Stomach (tissue), 9 donors: ENCODE data around the gene ATOH7. TPM values are rescaled to one million over a fixed set of nuclear protein-coding genes. Genes with fewer than 3 reads are reported as not detected.

Experiments used
- DNase-seq, 2 donors: peaks; one replicate each; pipeline versions ENCODE4 v3.0.0 to v3.0.0-alpha.2; 2013 to 2019
- H3K27ac ChIP-seq, 5 donors: fragments of 200-600 bp in 4 of 5; sonication (generic) in 4 of 5; one replicate each; pipeline ENCODE4 v1.5.1; 2013 to 2019; ENCODE audit warnings: mild to moderate bottlenecking in 1 of 5, moderate library complexity in 1 of 5
- H3K27me3 ChIP-seq, 3 donors: fragments of 200-600 bp; sonication (generic); one replicate each; pipeline ENCODE4 v1.5.1; 2017 to 2019; ENCODE audit warnings: mixed run types in 1 of 3
- H3K36me3 ChIP-seq, 4 donors: fragments of 200-600 bp; sonication (generic); 1 replicate in 3 of 4; 2 replicates in 1 of 4; pipeline ENCODE4 v1.5.1; 2016 to 2019
- H3K4me1 ChIP-seq, 4 donors: fragments of 200-600 bp; sonication (generic); one replicate each; pipeline ENCODE4 v1.5.1; 2016 to 2019
- H3K4me3 ChIP-seq, 4 donors: fragments of 200-600 bp; sonication (generic) in 3 of 4; one replicate each; pipeline ENCODE4 v1.5.1; 2016 to 2019; ENCODE audit warnings: mild to moderate bottlenecking in 1 of 4
- H3K9me3 ChIP-seq, 4 donors: fragments of 200-600 bp; sonication (generic); one replicate each; pipeline ENCODE4 v1.5.1; 2016 to 2019
- EP300 ChIP-seq: sonication (generic); formaldehyde crosslinking; IDR thresholded peaks from one replicate; pipeline ENCODE4 v1.6.1; 2017; ENCODE audit warnings: antibody characterized with exemption
- POLR2A ChIP-seq, 4 donors: fragments of 450-650 bp; IDR thresholded peaks; one replicate each; pipeline ENCODE4 v1.6.1; 2016; ENCODE audit warnings: antibody characterized with exemption in 4 of 4, control low read depth in 2 of 4, mild to moderate bottlenecking in 1 of 4, moderate library complexity in 1 of 4
- POLR2AphosphoS5 ChIP-seq, 3 donors: sonication (generic); formaldehyde crosslinking; IDR thresholded peaks; one replicate each; pipeline ENCODE4 v1.6.1; 2016; ENCODE audit warnings: antibody characterized with exemption in 3 of 3
- WGBS, 5 donors: extraction: QIAGEN DNeasy Blood & Tissue Kit in 3 of 5; methylation state at CpG; one replicate each; pipeline versions ENCODE4 v1.1.5 to v1.1.7; 2013 to 2018; 5-methylcytosine and 5-hydroxymethylcytosine counted together
- intact Hi-C: fragments of 100-400 bp; cut with DNase I; formaldehyde crosslinking; loops from one replicate; pipeline ENCODE4 v1.15.1; 2023; ENCODE audit warnings: low total_unique reads
- polyA plus RNA-seq, 3 donors: library from polyadenylated mRNA; stranded (reverse); fragments of 200-250 nt; gene quantifications; one replicate each; pipeline ENCODE4 v1.2.3, GENCODE V29; 2013
- total RNA-seq, 5 donors: library from RNA; depleted of rRNA; stranded (reverse); fragments of >200 nt; gene quantifications; one replicate each; pipeline versions ENCODE4 v1.1.0 to v1.2.3, GENCODE V29; 2014 to 2016
- TF ChIP-seq, protein P1 (sequence below), 7 experiments: fragments of 450-650 bp in 4 of 7; fragments of 200-600 bp in 3 of 7; sonication (generic) in 3 of 7; IDR thresholded peaks; one replicate each; pipeline ENCODE4 v1.5.1; 2016 to 2019; ENCODE audit warnings: antibody characterized with exemption in 7 of 7, control low read depth in 2 of 7, mild to moderate bottlenecking in 1 of 7
- donor health status: healthy with polysubstance abuse.
- donor health status: Bipolar disorder and iron deficiency.
- donor health status: healthy.

The ATOH7 gene
- total and polyA plus RNA-seq, 8 donors: 0.30 TPM; not detected in 7

DNA sequence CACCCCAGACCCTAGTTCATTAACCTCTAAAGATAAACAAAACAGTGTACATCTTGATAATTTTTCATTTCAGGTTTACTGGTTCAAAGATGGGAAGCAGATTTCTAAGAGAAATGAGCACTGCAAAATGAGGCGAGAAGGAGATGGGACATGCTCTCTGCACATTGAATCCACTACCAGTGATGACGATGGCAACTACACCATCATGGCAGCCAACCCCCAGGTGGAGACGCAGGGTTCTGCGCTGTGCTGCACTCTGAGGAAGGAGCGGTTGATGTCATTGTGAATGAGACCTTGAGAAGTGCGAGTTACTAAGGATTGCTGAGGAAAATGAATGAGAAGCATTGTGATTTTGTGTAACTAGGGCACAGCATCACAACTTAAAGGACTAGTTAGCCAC lies 37.6 kb downstream of the ATOH7 start:
- no peaks in the 10 kb centered on the region for H3K9me3 ChIP-seq
- no peaks in the 10 kb centered on the region for H3K4me1 ChIP-seq
- no peak for DNase-seq
- H3K27ac ChIP-seq: no peak overlapping the region
- WGBS, 5 donors: 73 to 93% (median 83%) methylated on average over 6 of the region's 6 CpGs
- H3K4me3 ChIP-seq: no peak overlapping the region
- H3K27me3 ChIP-seq: peaks cover 0 to 12% (median 0%) of the 10 kb centered on the region in 3 donors
- intact Hi-C loops: no loop called here
- TF ChIP-seq EP300 (no peak), POLR2AphosphoS5 (IDR thresholded peaks at IDR 0.05) (no peak), POLR2A (IDR thresholded peaks at IDR 0.05) (no peak)
- H3K36me3 ChIP-seq: no peaks in the 10 kb centered on the region

DNA sequence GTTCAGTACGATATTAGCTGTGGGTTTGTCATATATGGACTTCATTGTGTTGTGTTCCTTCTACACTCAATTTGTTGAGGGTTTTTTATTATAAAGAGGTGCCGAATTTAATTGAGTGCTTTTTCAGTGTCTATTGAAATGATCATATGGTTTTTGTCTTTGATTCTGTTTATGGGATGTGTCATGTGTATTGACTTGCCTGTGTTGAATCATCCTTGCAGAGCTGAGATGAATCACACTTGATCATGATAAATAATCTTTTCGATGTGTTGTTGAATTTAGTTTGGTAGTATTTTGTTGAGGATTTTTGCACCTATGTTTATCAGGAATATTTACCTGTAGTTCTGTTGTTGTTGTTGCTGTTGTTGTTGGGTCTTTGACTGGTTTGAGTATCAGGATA lies 39.8 kb downstream of the ATOH7 start:
- no peak overlapping the region for H3K4me3 ChIP-seq
- H3K9me3 ChIP-seq: no peaks in the 10 kb centered on the region
- WGBS, 5 donors: 79 to 89% (median 84%) methylated on average over 3 of the region's 3 CpGs
- intact Hi-C loops: no loop called here
- TF ChIP-seq POLR2A (IDR thresholded peaks at IDR 0.05) (no peak), POLR2AphosphoS5 (IDR thresholded peaks at IDR 0.05) (no peak), EP300 (no peak)
- TF ChIP-seq, protein P1, sequence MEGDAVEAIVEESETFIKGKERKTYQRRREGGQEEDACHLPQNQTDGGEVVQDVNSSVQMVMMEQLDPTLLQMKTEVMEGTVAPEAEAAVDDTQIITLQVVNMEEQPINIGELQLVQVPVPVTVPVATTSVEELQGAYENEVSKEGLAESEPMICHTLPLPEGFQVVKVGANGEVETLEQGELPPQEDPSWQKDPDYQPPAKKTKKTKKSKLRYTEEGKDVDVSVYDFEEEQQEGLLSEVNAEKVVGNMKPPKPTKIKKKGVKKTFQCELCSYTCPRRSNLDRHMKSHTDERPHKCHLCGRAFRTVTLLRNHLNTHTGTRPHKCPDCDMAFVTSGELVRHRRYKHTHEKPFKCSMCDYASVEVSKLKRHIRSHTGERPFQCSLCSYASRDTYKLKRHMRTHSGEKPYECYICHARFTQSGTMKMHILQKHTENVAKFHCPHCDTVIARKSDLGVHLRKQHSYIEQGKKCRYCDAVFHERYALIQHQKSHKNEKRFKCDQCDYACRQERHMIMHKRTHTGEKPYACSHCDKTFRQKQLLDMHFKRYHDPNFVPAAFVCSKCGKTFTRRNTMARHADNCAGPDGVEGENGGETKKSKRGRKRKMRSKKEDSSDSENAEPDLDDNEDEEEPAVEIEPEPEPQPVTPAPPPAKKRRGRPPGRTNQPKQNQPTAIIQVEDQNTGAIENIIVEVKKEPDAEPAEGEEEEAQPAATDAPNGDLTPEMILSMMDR (IDR thresholded peaks at IDR 0.05): no peak
- H3K36me3 ChIP-seq: no peaks in the 10 kb centered on the region
- no peak overlapping the region for H3K27ac ChIP-seq
- H3K27me3 ChIP-seq: peaks cover 0 to 4% (median 0%) of the 10 kb centered on the region in 3 donors
- DNase-seq: no peak
- H3K4me1 ChIP-seq: no peaks in the 10 kb centered on the region

DNA sequence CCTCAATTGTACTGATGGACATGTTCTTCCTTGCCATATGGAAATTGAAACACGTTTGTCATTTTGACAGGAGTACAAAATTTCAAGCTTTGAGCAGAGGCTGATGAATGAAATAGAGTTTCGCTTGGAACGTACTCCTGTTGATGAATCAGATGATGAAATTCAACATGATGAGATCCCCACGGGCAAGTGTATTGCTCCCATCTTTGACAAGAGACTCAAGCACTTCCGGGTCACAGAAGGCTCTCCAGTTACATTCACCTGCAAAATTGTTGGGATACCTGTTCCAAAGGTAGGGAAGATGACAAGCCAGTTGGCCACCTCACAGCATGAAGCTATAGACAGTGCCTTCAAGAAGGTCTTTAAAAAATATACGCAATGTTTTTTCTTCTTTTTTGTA lies 43.1 kb downstream of the ATOH7 start:
- DNase-seq: no peak
- H3K27ac ChIP-seq: no peak overlapping the region
- WGBS, 5 donors: 86 to 92% (median 91%) methylated on average over 6 of the region's 6 CpGs
- intact Hi-C loops: no loop called here
- no peaks in the 10 kb centered on the region for H3K36me3 ChIP-seq
- TF ChIP-seq, protein P1 (IDR thresholded peaks at IDR 0.05): no peak
- TF ChIP-seq POLR2AphosphoS5 (IDR thresholded peaks at IDR 0.05) (no peak), EP300 (no peak), POLR2A (IDR thresholded peaks at IDR 0.05) (no peak)
- H3K27me3 ChIP-seq: peaks cover 0 to 4% (median 0%) of the 10 kb centered on the region in 3 donors
- no peaks in the 10 kb centered on the region for H3K9me3 ChIP-seq
- no peak overlapping the region for H3K4me3 ChIP-seq
- H3K4me1 ChIP-seq: no peaks in the 10 kb centered on the region

DNA sequence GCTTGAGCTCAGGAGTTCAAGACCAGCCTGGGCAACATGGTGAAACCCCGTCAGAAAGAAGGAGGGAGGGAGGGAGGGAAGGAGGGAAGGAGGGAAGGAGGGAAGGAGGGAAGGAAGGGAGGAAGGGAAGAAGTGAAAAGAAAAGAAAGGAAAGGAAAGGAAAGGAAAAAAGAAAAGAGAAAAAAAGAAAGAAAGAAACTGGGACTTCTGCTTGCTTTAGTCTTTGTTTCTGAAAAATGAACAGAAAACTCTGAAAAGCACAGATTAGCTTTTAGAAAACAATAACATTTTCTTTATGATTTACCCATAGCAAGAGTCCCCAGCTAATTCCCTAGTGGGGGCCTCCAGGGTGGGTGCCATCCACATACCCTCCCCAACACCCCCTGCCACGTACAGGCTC lies 46.8 kb downstream of the ATOH7 start:
- H3K4me1 ChIP-seq: no peaks in the 10 kb centered on the region
- WGBS, 5 donors: 43 to 62% (median 52%) methylated on average over 2 of the region's 2 CpGs

DNA sequence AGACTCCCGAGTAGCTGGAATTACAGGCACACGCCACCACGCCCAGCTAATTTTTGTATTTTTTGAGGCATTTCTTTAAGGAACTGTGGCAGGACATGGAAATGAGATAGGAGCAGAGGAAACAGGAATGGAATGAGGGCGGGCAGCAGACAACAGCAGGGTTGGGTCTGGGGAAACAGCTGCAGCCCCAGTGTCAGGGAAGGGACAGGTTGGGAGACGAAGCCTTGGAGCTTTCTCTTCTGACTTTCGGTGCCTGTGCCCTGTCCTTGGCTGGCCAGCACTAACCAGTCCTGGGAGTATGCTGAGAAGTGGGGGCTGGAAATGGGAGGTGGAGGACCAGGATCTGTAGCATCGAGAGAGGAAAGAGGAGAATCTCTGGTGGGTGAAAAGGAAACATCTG lies 47.4 kb downstream of the ATOH7 start:
- DNase-seq: peak in 1 of 2 donors; percentile 13
- intact Hi-C loops: no loop called here
- Histone ChIP-seq H3K36me3 (no peaks in the 10 kb centered on the region), H3K27ac (no peak overlapping the region), H3K27me3 (no peaks in the 10 kb centered on the region), H3K4me3 (peak overlapping the region in 2 of 4 donors; percentile 2 to 18), H3K9me3 (no peaks in the 10 kb centered on the region), H3K4me1 (no peaks in the 10 kb centered on the region)
- TF ChIP-seq, protein P1 (IDR thresholded peaks at IDR 0.05): no peak
- TF ChIP-seq POLR2AphosphoS5 (IDR thresholded peaks at IDR 0.05): no peak
- TF ChIP-seq EP300: no peak
- TF ChIP-seq POLR2A (IDR thresholded peaks at IDR 0.05): no peak
- WGBS, 5 donors: 26 to 53% (median 36%) methylated on average over 7 of the region's 7 CpGs

More for the DNA sequence above, 46.8 kb downstream of the ATOH7 start:
- intact Hi-C loops: no loop called here
- Histone ChIP-seq H3K4me3 (no peak overlapping the region), H3K27me3 (no peaks in the 10 kb centered on the region), H3K9me3 (no peaks in the 10 kb centered on the region), H3K27ac (no peak overlapping the region), H3K36me3 (no peaks in the 10 kb centered on the region)
- DNase-seq: no peak
- TF ChIP-seq POLR2AphosphoS5 (IDR thresholded peaks at IDR 0.05): no peak
- no peak for TF ChIP-seq EP300
- no peak for TF ChIP-seq POLR2A (IDR thresholded peaks at IDR 0.05)
- TF ChIP-seq, protein P1 (IDR thresholded peaks at IDR 0.05): no peak
